Spinal cord (tissue), 10 donors: ENCODE measurements around the gene ZNF511. TPM values are rescaled to one million over a fixed set of nuclear protein-coding genes. Genes with fewer than 3 reads are reported as not detected.

Source experiments
- DNase-seq, 6 donors: peaks; one replicate each; pipeline versions ENCODE4 v3.0.0 to v3.0.0-alpha.2; 2013 to 2015; ENCODE audit warnings: low spot score in 6 of 6, low read depth in 4 of 6
- H3K27ac ChIP-seq: one replicate; pipeline ENCODE4 v1.5.1; 2013; ENCODE audit warnings: low read depth, low read length, control low read depth
- H3K27me3 ChIP-seq: one replicate; pipeline ENCODE4 v1.6.1; 2013; ENCODE audit warnings: low read length; ENCODE audit not compliant: control insufficient read depth, insufficient read depth
- H3K36me3 ChIP-seq: one replicate; pipeline ENCODE4 v1.6.1; 2013; ENCODE audit warnings: low read length; ENCODE audit not compliant: control insufficient read depth, insufficient read depth
- H3K4me1 ChIP-seq: one replicate; pipeline ENCODE4 v1.6.1; 2013; ENCODE audit warnings: low read length; ENCODE audit not compliant: control insufficient read depth, insufficient read depth
- H3K4me3 ChIP-seq: one replicate; pipeline ENCODE4 v1.5.1; 2013; ENCODE audit warnings: low read depth, low read length, control low read depth
- H3K9me3 ChIP-seq: one replicate; pipeline ENCODE4 v1.6.1; 2013; ENCODE audit warnings: low read length; ENCODE audit not compliant: control insufficient read depth, insufficient read depth
- WGBS: methylation state at CpG from one replicate; pipeline ENCODE4 v1.1.5; 2013; ENCODE audit warnings: missing lambda C conversion rate; ENCODE audit not compliant: insufficient coverage; 5-methylcytosine and 5-hydroxymethylcytosine counted together
- polyA plus RNA-seq, 2 donors: library from polyadenylated mRNA; unstranded; fragments of 120-200 nt; gene quantifications; one replicate each; pipeline ENCODE4 v1.2.1, GENCODE V29; 2013; ENCODE audit not compliant: insufficient read length in 2 of 2
- total RNA-seq, 2 donors: library from RNA; depleted of rRNA in 1 of 2; stranded (reverse); fragments of 120-200 nt in 1 of 2; fragments of >200 nt in 1 of 2; gene quantifications; one replicate each; pipeline versions ENCODE4 v1.2.3 to v1.2.4, GENCODE V29; 2013 to 2014
- donor health status: healthy.

ZNF511 gene
- total and polyA plus RNA-seq, 4 donors, result 9.4 to 25.8 (median 22.1) TPM

- Histone ChIP-seq H3K27me3 (no peaks in the 10 kb centered on the region), H3K4me3 (no peak overlapping the region), H3K9me3 (no peaks in the 10 kb centered on the region), H3K4me1 (peaks cover 5% of the 10 kb centered on the region), H3K27ac (no peak overlapping the region), H3K36me3 (peaks cover 5% of the 10 kb centered on the region)
- no peak for DNase-seq
- 66% methylated on average over 8 of the region's 9 CpGs for WGBS
Observed at GRCh38 chr10:133349577-133350011, 40.9 kb downstream of the ZNF511 start.

GRCh38 chr10:133350283-133350949 lies 41.7 kb downstream of the ZNF511 start:
- H3K27me3 ChIP-seq, result no peaks in the 10 kb centered on the region
- H3K27ac ChIP-seq, result no peak overlapping the region
- H3K9me3 ChIP-seq, result no peaks in the 10 kb centered on the region
- peaks cover 11% of the 10 kb centered on the region for H3K4me1 ChIP-seq
- no peak overlapping the region for H3K4me3 ChIP-seq
- DNase-seq, result no peak
- peaks cover 13% of the 10 kb centered on the region for H3K36me3 ChIP-seq
- 88% methylated on average over 12 of the region's 12 CpGs for WGBS

GRCh38 chr10:133350950-133351329 lies 42.2 kb downstream of the ZNF511 start:
- H3K27me3 ChIP-seq, result no peaks in the 10 kb centered on the region
- DNase-seq, result no peak
- WGBS, result 54% methylated on average over 13 of the region's 13 CpGs

GRCh38 chr10:133351408-133352318 lies 42.9 kb downstream of the ZNF511 start:
- peaks cover 23% of the 10 kb centered on the region for H3K4me1 ChIP-seq
- no peak overlapping the region for H3K4me3 ChIP-seq
- H3K27me3 ChIP-seq, result peaks cover 2% of the 10 kb centered on the region
- H3K36me3 ChIP-seq, result peaks cover 19% of the 10 kb centered on the region
- H3K27ac ChIP-seq, result no peak overlapping the region
- 67% methylated on average over 24 of the region's 24 CpGs for WGBS
- DNase-seq, result no peak
- no peaks in the 10 kb centered on the region for H3K9me3 ChIP-seq

More at GRCh38 chr10:133350950-133351329, 42.2 kb downstream of the ZNF511 start:
- H3K4me1 ChIP-seq, result peaks cover 16% of the 10 kb centered on the region
- H3K27ac ChIP-seq, result no peak overlapping the region
- H3K4me3 ChIP-seq, result no peak overlapping the region
- H3K36me3 ChIP-seq, result peaks cover 19% of the 10 kb centered on the region
- no peaks in the 10 kb centered on the region for H3K9me3 ChIP-seq

- 84% methylated on average over 14 of the region's 16 CpGs for WGBS
- H3K27ac ChIP-seq, result no peak overlapping the region
- no peak for DNase-seq
- H3K36me3 ChIP-seq, result peaks cover 19% of the 10 kb centered on the region
- H3K9me3 ChIP-seq, result no peaks in the 10 kb centered on the region
- peaks cover 27% of the 10 kb centered on the region for H3K4me1 ChIP-seq
- H3K27me3 ChIP-seq, result peaks cover 2% of the 10 kb centered on the region
- no peak overlapping the region for H3K4me3 ChIP-seq
Observed at GRCh38 chr10:133353202-133353959, 44.7 kb downstream of the ZNF511 start.

GRCh38 chr10:133353988-133354605 lies 45.4 kb downstream of the ZNF511 start:
- peaks cover 2% of the 10 kb centered on the region for H3K27me3 ChIP-seq
- no peak for DNase-seq
- no peaks in the 10 kb centered on the region for H3K9me3 ChIP-seq
- WGBS, result 82% methylated on average over 15 of the region's 16 CpGs
- H3K27ac ChIP-seq, result no peak overlapping the region
- H3K4me1 ChIP-seq, result peaks cover 27% of the 10 kb centered on the region
- H3K36me3 ChIP-seq, result peaks cover 19% of the 10 kb centered on the region
- H3K4me3 ChIP-seq, result no peak overlapping the region

GRCh38 chr10:133354672-133355240 lies 46.0 kb downstream of the ZNF511 start:
- H3K27me3 ChIP-seq, result peaks cover 2% of the 10 kb centered on the region
- WGBS, result 86% methylated on average over 12 of the region's 14 CpGs
- peaks cover 27% of the 10 kb centered on the region for H3K4me1 ChIP-seq
- no peak overlapping the region for H3K4me3 ChIP-seq
- no peak overlapping the region for H3K27ac ChIP-seq
- DNase-seq, result no peak
- H3K9me3 ChIP-seq, result no peaks in the 10 kb centered on the region
- H3K36me3 ChIP-seq, result peaks cover 19% of the 10 kb centered on the region

- DNase-seq, result no peak
- Histone ChIP-seq H3K4me3 (no peak overlapping the region), H3K27ac (no peak overlapping the region), H3K9me3 (no peaks in the 10 kb centered on the region), H3K36me3 (peaks cover 20% of the 10 kb centered on the region), H3K27me3 (peaks cover 2% of the 10 kb centered on the region), H3K4me1 (peaks cover 27% of the 10 kb centered on the region)
- WGBS, result 94% methylated on average over 5 of the region's 6 CpGs
Observed at GRCh38 chr10:133355266-133355665, 46.6 kb downstream of the ZNF511 start.

GRCh38 chr10:133355991-133356390 lies 47.3 kb downstream of the ZNF511 start:
- Histone ChIP-seq H3K27ac (no peak overlapping the region), H3K4me3 (no peak overlapping the region), H3K27me3 (peaks cover 2% of the 10 kb centered on the region), H3K36me3 (peaks cover 25% of the 10 kb centered on the region), H3K9me3 (no peaks in the 10 kb centered on the region), H3K4me1 (peaks cover 27% of the 10 kb centered on the region)
- 68% methylated on average over 2 of the region's 3 CpGs for WGBS
- no peak for DNase-seq
